Neural cell (in vitro differentiated cells): Measurements from ENCODE around the gene RBMS2. TPM values are rescaled to one million over a fixed set of nuclear protein-coding genes. Genes with fewer than 3 reads are reported as not detected.

Experiments
- H2AFZ ChIP-seq: fragments of 200-600, 300-800 bp; sonication (generic), shearing (Covaris generic); 2 replicates; pipeline ENCODE4 v1.6.0; 2014; ENCODE audit warnings: low read depth, mild to moderate bottlenecking, antibody characterized with exemption, low read length, moderate library complexity
- H3F3A ChIP-seq: fragments of 200-600 bp; shearing (Covaris generic); 2 replicates; pipeline ENCODE4 v1.6.1; 2016; ENCODE audit warnings: mild to moderate bottlenecking, moderate library complexity, mixed read lengths, antibody characterized with exemption, low read length; ENCODE audit not compliant: insufficient read depth, poor library complexity, severe bottlenecking
- H3K27ac ChIP-seq: fragments of 200-600, 300-800 bp; sonication (generic), shearing (Covaris generic); 2 replicates; pipeline ENCODE4 v1.5.1; 2014; ENCODE audit warnings: mild to moderate bottlenecking, low read length, moderate library complexity
- H3K27me3 ChIP-seq: fragments of 300-800, 200-600 bp; sonication (generic), shearing (Covaris generic); 2 replicates; pipeline ENCODE4 v1.6.0; 2014; ENCODE audit warnings: mild to moderate bottlenecking, low read depth, low read length, moderate library complexity; ENCODE audit not compliant: insufficient read depth
- H3K36me3 ChIP-seq: fragments of 300-800, 200-600 bp; sonication (generic), shearing (Covaris generic); 2 replicates; pipeline ENCODE4 v1.5.1; 2014; ENCODE audit warnings: mild to moderate bottlenecking, antibody characterized with exemption, low read length, moderate library complexity; ENCODE audit not compliant: insufficient read depth
- H3K4me2 ChIP-seq: fragments of 300-800, 200-600 bp; sonication (generic), shearing (Covaris generic); 2 replicates; pipeline ENCODE4 v1.6.0; 2014; ENCODE audit warnings: mild to moderate bottlenecking, low read length
- H3K4me3 ChIP-seq: fragments of 300-800, 200-600 bp; sonication (generic), shearing (Covaris generic); 2 replicates; pipeline ENCODE4 v1.5.1; 2014; ENCODE audit warnings: mild to moderate bottlenecking, low read length, moderate library complexity
- H3K79me2 ChIP-seq: fragments of 200-600 bp; shearing (Covaris generic); replicated peaks from 2 replicates; pipeline ENCODE4 v1.6.0; 2014; ENCODE audit warnings: mild to moderate bottlenecking, low read length, moderate library complexity; ENCODE audit not compliant: insufficient read depth
- H3K9ac ChIP-seq: fragments of 300-800, 200-600 bp; sonication (generic), shearing (Covaris generic); 2 replicates; pipeline ENCODE4 v1.6.1; 2016; ENCODE audit warnings: mild to moderate bottlenecking, low read length, mixed read lengths
- H3K9me2 ChIP-seq: fragments of 200-600 bp; shearing (Covaris generic); 2 replicates; pipeline ENCODE4 v1.6.1; 2016; ENCODE audit warnings: mild to moderate bottlenecking, low read length, mixed read lengths; ENCODE audit not compliant: insufficient read depth
- H3K9me3 ChIP-seq: fragments of 200-600, 300-800 bp; sonication (generic), shearing (Covaris generic); 2 replicates; pipeline ENCODE4 v1.6.1; 2016; ENCODE audit warnings: mild to moderate bottlenecking, mixed run types, low read length, moderate library complexity, mixed read lengths
- H4K20me1 ChIP-seq: fragments of 200-600 bp; shearing (Covaris generic); 2 replicates; pipeline ENCODE4 v1.6.1; 2016; ENCODE audit warnings: mild to moderate bottlenecking, mixed run types; ENCODE audit not compliant: insufficient read depth
- CTCF ChIP-seq: fragments of 450-650 bp; IDR thresholded peaks from 2 replicates; pipeline ENCODE4 v1.5.1; 2014; ENCODE audit warnings: antibody characterized with exemption, mild to moderate bottlenecking, moderate library complexity; ENCODE audit not compliant: poor library complexity, severe bottlenecking
- EP300 ChIP-seq: fragments of 450-650 bp; conservative IDR thresholded peaks from 2 replicates; pipeline ENCODE4 v1.6.1; 2014; ENCODE audit warnings: antibody characterized with exemption, mild to moderate bottlenecking, moderate library complexity; ENCODE audit not compliant: poor library complexity, severe bottlenecking
- EZH2 ChIP-seq: fragments of 200-600, 300-800 bp; shearing (Covaris generic), sonication (generic); IDR thresholded peaks from 2 replicates; pipeline ENCODE4 v1.6.1; 2014; ENCODE audit warnings: antibody characterized with exemption, low read length, borderline replicate concordance, mild to moderate bottlenecking; ENCODE audit not compliant: insufficient read depth, poor library complexity, severe bottlenecking
- MXI1 ChIP-seq: fragments of 450-650 bp; conservative IDR thresholded peaks from 2 replicates; pipeline ENCODE4 v1.6.1; 2014; ENCODE audit warnings: antibody characterized with exemption, mild to moderate bottlenecking; ENCODE audit not compliant: poor library complexity, severe bottlenecking
- POLR2AphosphoS5 ChIP-seq: IDR thresholded peaks from 2 replicates; pipeline ENCODE4 v1.6.1; 2012
- RAD21 ChIP-seq: fragments of 450-650 bp; conservative IDR thresholded peaks from 2 replicates; pipeline ENCODE4 v1.6.1; 2014; ENCODE audit warnings: antibody characterized with exemption, mild to moderate bottlenecking, moderate library complexity
- REST ChIP-seq: IDR thresholded peaks from 2 replicates; pipeline ENCODE4 v1.6.1; 2012; ENCODE audit warnings: borderline replicate concordance
- SMC3 ChIP-seq: fragments of 450-650 bp; conservative IDR thresholded peaks from 2 replicates; pipeline ENCODE4 v1.6.1; 2014; ENCODE audit warnings: antibody characterized with exemption, mild to moderate bottlenecking, moderate library complexity; ENCODE audit not compliant: poor library complexity
- TAF1 ChIP-seq: IDR thresholded peaks from 2 replicates; pipeline ENCODE4 v1.6.1; 2012; ENCODE audit warnings: low read depth
- polyA plus RNA-seq: library from polyadenylated mRNA; depleted of rRNA; stranded (reverse); fragments of >200 nt; gene quantifications from 2 replicates; pipeline ENCODE4 v1.2.3, GENCODE V29; 2014

Gene RBMS2
- polyA plus RNA-seq, 1 donor from 2014 or later, result 2.4 TPM

GRCh38 chr12:56599041-56599440 lies 77.4 kb downstream of the RBMS2 start:
- Histone ChIP-seq H3K79me2 (no peaks in the 10 kb centered on the region), H3K4me3 (no peak overlapping the region), H3K27ac (no peak overlapping the region), H3K27me3 (no peaks in the 10 kb centered on the region), H3K36me3 (no peaks in the 10 kb centered on the region), H3K9me3 (no peaks in the 10 kb centered on the region), H4K20me1 (no peaks in the 10 kb centered on the region), H3K4me2 (no peak overlapping the region), H3F3A (no peaks in the 10 kb centered on the region), H3K9me2 (no peaks in the 10 kb centered on the region), H3K9ac (no peak overlapping the region), H2AFZ (no peak overlapping the region)
- no peak for TF ChIP-seq MXI1
- no peak for TF ChIP-seq EP300
- TF ChIP-seq REST, result no peak
- TF ChIP-seq EZH2, result no peak
- no peak for TF ChIP-seq CTCF
- no peak for TF ChIP-seq POLR2AphosphoS5
- TF ChIP-seq SMC3, result no peak
- no peak for TF ChIP-seq RAD21
- no peak for TF ChIP-seq TAF1

GRCh38 chr12:56599797-56600196 lies 78.2 kb downstream of the RBMS2 start:
- H3K9me2 ChIP-seq, result no peaks in the 10 kb centered on the region
- H4K20me1 ChIP-seq, result no peaks in the 10 kb centered on the region
- no peak overlapping the region for H3K4me3 ChIP-seq
- H3K79me2 ChIP-seq, result no peaks in the 10 kb centered on the region
- H3K27me3 ChIP-seq, result no peaks in the 10 kb centered on the region
- no peaks in the 10 kb centered on the region for H3F3A ChIP-seq
- H3K9ac ChIP-seq, result no peak overlapping the region
- no peak overlapping the region for H2AFZ ChIP-seq
- H3K27ac ChIP-seq, result no peak overlapping the region
- H3K9me3 ChIP-seq, result no peaks in the 10 kb centered on the region
- no peak overlapping the region for H3K4me2 ChIP-seq
- no peak for TF ChIP-seq EZH2
- no peak for TF ChIP-seq REST
- H3K36me3 ChIP-seq, result no peaks in the 10 kb centered on the region
